Body of pancreas (tissue), 4 donors: ENCODE results near the gene LYPD3.

Experiments
- CTCF ChIP-seq, 7 experiments: fragments of 450-650 bp in 4 of 7; fragments of 200-600 bp in 3 of 7; sonication (generic) in 3 of 7; IDR thresholded peaks; one replicate each; pipeline ENCODE4 v1.5.1; 2016 to 2019; ENCODE audit warnings: antibody characterized with exemption in 7 of 7
- POLR2A ChIP-seq, 3 donors: fragments of 450-650 bp; IDR thresholded peaks; one replicate each; pipeline ENCODE4 v1.6.1; 2016; ENCODE audit warnings: antibody characterized with exemption in 3 of 3, mild to moderate bottlenecking in 2 of 3

- TF ChIP-seq CTCF (IDR thresholded peaks at IDR 0.05) (no peak), POLR2A (IDR thresholded peaks at IDR 0.05) (no peak)
Measured at GRCh38 chr19:43447655-43448054, 17.8 kb downstream of the LYPD3 start.
